ENCODE data around the gene CLC.

- TF ChIP-seq CTCF (conservative IDR thresholded peaks at IDR 0.05; ENCODE audit: low read length) (no peak), EZH2phosphoT487 (IDR thresholded peaks at IDR 0.05; ENCODE audit: borderline replicate concordance, low read depth, low read length) (no peak)
These were observed 15.0 kb upstream of the CLC start for GRCh38 chr19:39752795-39753194.

Data from OCI-LY7 (cell line).